ENCODE results near the gene SSTR5. TPM values are rescaled to one million over a fixed set of nuclear protein-coding genes. Genes with fewer than 3 reads are reported as not detected.
"Not testable (repeated sequence)": the region's sequence is repeated elsewhere in the genome, so short reads cannot be mapped to it uniquely, and the experiment has no call there.

The SSTR5 gene
- total RNA-seq, 4 donors from 2014 or later, result 0.37 TPM; not detected in 3

- ATAC-seq (ENCODE audit: low FRiP score), result no peak
- TF ChIP-seq, protein P1, sequence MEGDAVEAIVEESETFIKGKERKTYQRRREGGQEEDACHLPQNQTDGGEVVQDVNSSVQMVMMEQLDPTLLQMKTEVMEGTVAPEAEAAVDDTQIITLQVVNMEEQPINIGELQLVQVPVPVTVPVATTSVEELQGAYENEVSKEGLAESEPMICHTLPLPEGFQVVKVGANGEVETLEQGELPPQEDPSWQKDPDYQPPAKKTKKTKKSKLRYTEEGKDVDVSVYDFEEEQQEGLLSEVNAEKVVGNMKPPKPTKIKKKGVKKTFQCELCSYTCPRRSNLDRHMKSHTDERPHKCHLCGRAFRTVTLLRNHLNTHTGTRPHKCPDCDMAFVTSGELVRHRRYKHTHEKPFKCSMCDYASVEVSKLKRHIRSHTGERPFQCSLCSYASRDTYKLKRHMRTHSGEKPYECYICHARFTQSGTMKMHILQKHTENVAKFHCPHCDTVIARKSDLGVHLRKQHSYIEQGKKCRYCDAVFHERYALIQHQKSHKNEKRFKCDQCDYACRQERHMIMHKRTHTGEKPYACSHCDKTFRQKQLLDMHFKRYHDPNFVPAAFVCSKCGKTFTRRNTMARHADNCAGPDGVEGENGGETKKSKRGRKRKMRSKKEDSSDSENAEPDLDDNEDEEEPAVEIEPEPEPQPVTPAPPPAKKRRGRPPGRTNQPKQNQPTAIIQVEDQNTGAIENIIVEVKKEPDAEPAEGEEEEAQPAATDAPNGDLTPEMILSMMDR (IDR thresholded peaks at IDR 0.05), result no peak
- DNase-seq (ENCODE audit: low spot score), result no peak
Measured at GRCh38 chr16:1084971-1085370, 12.4 kb downstream of the SSTR5 start.

DNA sequence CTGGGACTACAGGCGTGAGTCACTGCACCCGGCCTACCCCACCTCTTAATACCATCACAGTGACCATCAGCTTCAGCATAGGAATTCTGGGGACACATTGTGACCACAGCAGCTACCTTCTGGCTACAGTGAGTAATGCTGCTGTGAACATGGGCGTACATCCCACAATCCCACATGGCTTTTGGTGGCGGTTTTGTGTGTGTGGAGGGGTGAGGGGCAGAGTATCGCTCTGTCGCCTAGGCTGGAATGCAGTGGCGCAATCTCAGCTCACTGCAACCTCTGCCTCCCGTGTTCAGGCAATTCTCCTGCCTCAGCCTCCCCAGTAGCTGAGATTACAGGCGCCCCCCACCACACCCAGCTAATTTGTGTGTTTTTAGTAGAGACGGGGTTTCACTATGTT, 13.9 kb downstream of the SSTR5 start:
- not testable (repeated sequence) for ATAC-seq (ENCODE audit: low FRiP score); DNase-seq (ENCODE audit: low spot score)

- no peak for ATAC-seq (ENCODE audit: low FRiP score)
- no peak for DNase-seq (ENCODE audit: low spot score)
- TF ChIP-seq, protein P1 (IDR thresholded peaks at IDR 0.05), result no peak
Measured at GRCh38 chr16:1088295-1089170, 16.0 kb downstream of the SSTR5 start.

DNA sequence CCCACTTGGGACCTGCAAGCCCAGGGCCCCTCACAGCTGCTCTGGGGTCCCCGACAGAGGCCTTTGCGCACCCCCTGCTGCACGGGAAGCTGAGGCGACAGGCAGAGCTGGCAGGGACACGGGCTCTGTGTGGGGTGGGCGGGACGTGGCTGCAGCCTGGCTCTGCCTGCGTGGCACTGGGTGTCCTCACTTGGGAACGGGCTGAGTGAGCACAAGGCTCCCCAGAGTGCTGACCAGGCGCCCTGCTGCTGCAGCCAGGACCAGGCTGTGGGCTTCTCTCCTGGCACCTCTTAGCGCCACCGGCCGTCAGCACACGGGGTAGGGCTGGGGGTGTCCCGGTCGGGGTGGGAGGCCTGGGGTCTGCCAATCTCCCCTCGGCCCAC, 16.9 kb downstream of the SSTR5 start:
- TF ChIP-seq, protein P1 (IDR thresholded peaks at IDR 0.05), result no peak
- ATAC-seq (ENCODE audit: low FRiP score) (no peak), DNase-seq (ENCODE audit: low spot score) (no peak)

- peak; percentile 78 for ATAC-seq (ENCODE audit: low FRiP score)
- TF ChIP-seq, protein P1 (IDR thresholded peaks at IDR 0.05), result no peak
- DNase-seq (ENCODE audit: low spot score), result peak; percentile 30
Measured at GRCh38 chr16:1089822-1090619, 17.5 kb downstream of the SSTR5 start.

DNA sequence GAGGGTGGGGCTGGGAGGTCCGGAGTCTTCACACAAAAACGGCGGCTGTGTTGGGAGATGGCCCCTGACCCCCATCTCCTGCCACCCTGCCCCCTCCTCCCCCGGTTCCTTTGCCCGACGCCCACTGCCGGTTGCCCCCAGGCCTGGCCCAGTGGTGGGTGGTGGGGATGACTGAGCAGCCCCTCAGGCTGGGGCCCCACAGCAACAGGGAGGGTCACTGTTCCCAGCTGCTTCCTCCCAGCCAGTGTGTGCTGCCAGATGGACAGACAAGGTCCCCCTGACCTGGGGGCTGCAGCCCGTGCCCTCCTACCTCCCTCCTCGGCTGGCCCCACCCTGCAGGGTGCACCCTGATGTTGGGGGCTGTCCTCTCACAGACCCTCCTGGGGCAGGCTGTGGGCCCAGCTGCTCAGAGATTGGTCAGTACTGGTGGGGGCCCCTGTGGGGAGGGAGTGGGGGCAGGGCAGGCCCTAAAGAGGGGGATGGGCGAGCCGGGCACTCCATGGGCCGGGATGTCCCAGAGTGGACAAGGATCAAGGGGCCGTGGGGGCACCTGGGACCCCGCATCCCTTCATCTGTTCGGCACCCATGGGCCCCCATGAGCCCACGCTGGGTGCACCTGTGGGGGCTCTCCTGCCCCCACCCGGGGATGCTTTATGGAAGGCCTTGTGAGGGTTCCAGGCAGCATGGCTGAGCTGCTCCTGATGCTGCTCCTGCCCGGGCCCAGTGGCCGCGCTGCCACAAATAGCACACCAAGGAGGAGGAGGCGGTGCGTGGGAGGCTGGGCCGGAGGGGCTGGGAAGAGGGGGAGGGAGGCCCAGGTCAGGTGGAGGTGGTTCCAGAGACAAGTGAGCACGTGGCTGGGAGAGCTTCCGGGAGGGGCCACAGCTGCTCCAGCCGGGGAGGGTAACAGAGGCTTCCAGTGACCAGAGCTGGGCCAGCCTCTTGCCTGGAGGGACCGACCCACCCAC, 18.4 kb downstream of the SSTR5 start:
- ATAC-seq (ENCODE audit: low FRiP score), result no peak
- DNase-seq (ENCODE audit: low spot score), result no peak
- TF ChIP-seq, protein P1 (IDR thresholded peaks at IDR 0.05), result no peak

Measured in omental fat pad (tissue), 4 donors.